HG03565 (cell line): ENCODE measurements around the gene NAA10.

Source experiments
- ATAC-seq: cut with Tn5 transposase; IDR thresholded peaks from one replicate; pipeline ENCODE4 v1.9.1; 2021; ENCODE audit warnings: mild to moderate bottlenecking, moderate library complexity; ENCODE audit not compliant: unreplicated experiment

NAA10 gene

GRCh38 chrX:153885968-153886903, 48.6 kb downstream of the NAA10 start, which contains the start of gene L1CAM:
L1CAM (minus strand) TSS chrX:153886173; CDS start chrX:153875836, 10,337 bp downstream.
- no peak for ATAC-seq

- no peak for ATAC-seq
These were observed 49.5 kb downstream of the NAA10 start for GRCh38 chrX:153885208-153885787.

GRCh38 chrX:153884590-153884989, 50.2 kb downstream of the NAA10 start:
- no peak for ATAC-seq

- ATAC-seq = no peak
These were observed 50.7 kb downstream of the NAA10 start for GRCh38 chrX:153884136-153884535.

GRCh38 chrX:153883163-153883843, 51.5 kb downstream of the NAA10 start:
- no peak for ATAC-seq

GRCh38 chrX:153882557-153882956, 52.3 kb downstream of the NAA10 start:
- no peak for ATAC-seq

- no peak for ATAC-seq
These were observed 52.7 kb downstream of the NAA10 start for GRCh38 chrX:153882086-153882498.

GRCh38 chrX:153881281-153881680, 53.6 kb downstream of the NAA10 start:
- ATAC-seq = no peak

- ATAC-seq = no peak
These were observed 54.4 kb downstream of the NAA10 start for GRCh38 chrX:153880440-153880815.

GRCh38 chrX:153879741-153880439, 54.9 kb downstream of the NAA10 start:
- ATAC-seq = no peak
